ENCODE results near the gene FMOD.

FMOD gene

GRCh38 chr1:203361945-203362719, 11.2 kb upstream of the FMOD start:
- DNase-seq (ENCODE audit: low read depth, low spot score): no peak

GRCh38 chr1:203360547-203361185, 9.7 kb upstream of the FMOD start:
- no peak for DNase-seq (ENCODE audit: low read depth, low spot score)

GRCh38 chr1:203359010-203359571, 8.2 kb upstream of the FMOD start:
- DNase-seq (ENCODE audit: low read depth, low spot score): no peak

- no peak for DNase-seq (ENCODE audit: low read depth, low spot score)
Measured at GRCh38 chr1:203354246-203354645, 3.3 kb upstream of the FMOD start.

- DNase-seq (ENCODE audit: low read depth, low spot score): no peak
Measured at GRCh38 chr1:203353486-203353885, 2.6 kb upstream of the FMOD start.

GRCh38 chr1:203349773-203350524, 973 bp downstream of the FMOD start:
- no peak for DNase-seq (ENCODE audit: low read depth, low spot score)

- no peak for DNase-seq (ENCODE audit: low read depth, low spot score)
Measured at GRCh38 chr1:203349166-203349565, 1.8 kb downstream of the FMOD start.

- no peak for DNase-seq (ENCODE audit: low read depth, low spot score)
Measured at GRCh38 chr1:203346769-203347102, 4.2 kb downstream of the FMOD start.

GRCh38 chr1:203346060-203346768, 4.7 kb downstream of the FMOD start:
- DNase-seq (ENCODE audit: low read depth, low spot score): no peak

GRCh38 chr1:203343956-203344754, 6.8 kb downstream of the FMOD start:
- no peak for DNase-seq (ENCODE audit: low read depth, low spot score)

GRCh38 chr1:203342192-203342940, 8.6 kb downstream of the FMOD start:
- DNase-seq (ENCODE audit: low read depth, low spot score): peak; percentile 10

GRCh38 chr1:203340112-203340790, 10.7 kb downstream of the FMOD start:
- peak; percentile 17 for DNase-seq (ENCODE audit: low read depth, low spot score)

- peak; percentile 18 for DNase-seq (ENCODE audit: low read depth, low spot score)
Measured at GRCh38 chr1:203338335-203339036, 12.4 kb downstream of the FMOD start.

- DNase-seq (ENCODE audit: low read depth, low spot score): no peak
Measured at GRCh38 chr1:203336097-203336496, 14.8 kb downstream of the FMOD start.

GRCh38 chr1:203335503-203335902, 15.4 kb downstream of the FMOD start:
- no peak for DNase-seq (ENCODE audit: low read depth, low spot score)

GRCh38 chr1:203331224-203331623, 19.7 kb downstream of the FMOD start:
- no peak for DNase-seq (ENCODE audit: low read depth, low spot score)

GRCh38 chr1:203328714-203329122, 22.2 kb downstream of the FMOD start:
- DNase-seq (ENCODE audit: low read depth, low spot score): no peak

GRCh38 chr1:203327684-203328457, 23.1 kb downstream of the FMOD start:
- DNase-seq (ENCODE audit: low read depth, low spot score): no peak
